HG03280 (cell line): Measurements from ENCODE around the gene SEZ6L.

Experiments used
- ATAC-seq: cut with Tn5 transposase; IDR thresholded peaks from one replicate; pipeline ENCODE4 v1.9.1; 2021; ENCODE audit warnings: mild to moderate bottlenecking, moderate library complexity; ENCODE audit not compliant: unreplicated experiment

The SEZ6L gene

GRCh38 chr22:26239581-26239980 is 70.3 kb downstream of the SEZ6L start:
- no peak for ATAC-seq

- ATAC-seq = no peak
Measured at GRCh38 chr22:26241361-26241760, 72.1 kb downstream of the SEZ6L start.

- ATAC-seq = no peak
Measured at GRCh38 chr22:26245001-26245400, 75.7 kb downstream of the SEZ6L start.

DNA sequence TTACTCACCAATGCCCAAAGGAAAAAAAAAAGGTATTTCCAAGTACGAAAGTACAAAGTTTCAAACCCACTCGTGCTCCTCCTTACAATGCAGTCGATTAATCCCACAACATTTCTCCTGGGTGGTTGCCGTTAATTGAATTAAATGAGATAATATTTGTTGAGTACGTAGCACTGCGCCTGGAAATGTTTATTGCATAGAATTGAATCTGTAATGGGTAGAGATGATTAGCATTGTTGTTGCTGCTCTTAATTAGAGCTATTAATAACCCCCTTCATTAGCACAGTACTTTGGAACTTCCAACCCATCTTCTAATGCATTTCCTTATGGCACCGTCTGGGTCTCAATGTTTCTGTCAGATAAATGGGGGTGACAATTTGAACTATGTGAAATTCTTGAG is 77.3 kb downstream of the SEZ6L start:
- no peak for ATAC-seq

GRCh38 chr22:26251869-26252268 is 82.6 kb downstream of the SEZ6L start:
- no peak for ATAC-seq

GRCh38 chr22:26259510-26259909 is 90.2 kb downstream of the SEZ6L start:
- ATAC-seq = no peak

DNA sequence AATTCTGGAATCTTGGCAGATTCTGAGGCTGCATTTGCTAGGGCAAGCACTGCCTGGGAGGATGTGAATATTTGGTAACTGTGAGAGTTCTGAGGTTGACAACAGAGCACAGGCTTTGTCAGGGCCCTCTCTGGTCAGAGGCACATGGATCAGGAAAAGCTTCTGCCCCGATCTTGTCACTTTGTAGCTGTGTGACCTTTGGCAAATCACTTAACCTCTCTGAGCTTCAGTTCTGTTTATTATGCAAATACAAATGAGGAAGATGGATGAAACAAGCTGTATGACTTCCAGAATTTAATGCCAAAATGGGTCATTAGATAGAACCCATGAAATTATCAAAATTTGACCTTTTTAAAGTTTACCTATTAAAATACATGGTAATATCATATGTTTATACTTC is 94.9 kb downstream of the SEZ6L start:
- ATAC-seq = no peak

GRCh38 chr22:26265281-26265680 is 96.0 kb downstream of the SEZ6L start:
- ATAC-seq = no peak

DNA sequence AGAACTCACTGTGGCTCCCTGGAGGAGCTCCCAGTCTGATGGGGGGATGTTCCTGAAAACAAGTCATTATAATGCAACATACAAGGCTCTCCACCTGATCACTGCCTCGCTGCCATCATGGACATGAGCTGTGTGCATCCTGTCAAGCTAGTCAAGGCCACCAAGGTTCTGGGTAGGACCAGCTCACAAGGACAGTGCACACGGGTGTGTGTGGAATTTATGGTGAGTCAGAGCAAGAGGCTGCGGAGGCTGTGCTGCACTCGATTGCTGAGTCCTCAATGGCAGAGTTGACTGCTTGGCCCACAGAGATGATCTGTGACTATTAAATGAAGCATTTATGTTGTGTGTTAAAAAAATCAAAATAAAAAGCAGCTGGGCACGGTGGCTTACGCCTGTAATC is 96.6 kb downstream of the SEZ6L start:
- ATAC-seq = no peak

DNA sequence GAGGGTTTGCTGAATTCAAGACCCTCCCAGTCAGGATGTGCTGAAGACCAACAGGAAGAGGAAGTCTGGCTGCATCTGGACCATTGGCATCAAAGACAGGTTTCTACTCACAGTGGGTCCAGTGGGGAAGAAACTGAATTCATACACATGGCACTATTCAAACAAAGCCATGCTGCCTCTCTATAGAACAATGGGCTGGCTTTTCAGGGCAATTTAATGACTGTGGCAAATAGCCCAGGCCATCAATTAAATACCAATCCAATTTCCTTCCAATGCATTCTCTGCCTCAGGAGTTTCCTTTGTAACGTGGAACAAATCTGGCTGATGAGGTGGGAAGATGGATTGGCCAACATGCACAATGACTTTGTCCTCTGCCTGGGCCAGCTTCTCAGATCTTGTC is 98.6 kb downstream of the SEZ6L start:
- no peak for ATAC-seq

DNA sequence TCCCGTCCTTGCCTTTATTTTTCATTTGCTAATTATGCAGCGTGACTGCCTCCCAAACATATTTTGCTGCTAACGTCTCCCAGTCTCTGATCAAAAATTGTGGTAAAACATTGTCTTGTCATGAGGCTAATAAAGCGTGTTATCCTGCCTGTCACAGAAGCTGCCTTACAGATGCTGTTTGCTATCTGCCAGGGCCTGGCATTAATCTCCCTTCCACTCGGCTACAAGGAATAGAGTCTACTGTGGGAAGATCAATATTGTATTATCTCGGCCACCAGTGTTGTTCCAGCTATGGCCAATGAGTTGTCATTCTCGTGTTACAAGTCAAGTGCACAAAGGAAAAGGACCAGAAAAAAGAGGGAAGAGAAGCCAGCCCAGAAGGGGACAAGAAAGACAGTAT is 100.3 kb downstream of the SEZ6L start:
- no peak for ATAC-seq

DNA sequence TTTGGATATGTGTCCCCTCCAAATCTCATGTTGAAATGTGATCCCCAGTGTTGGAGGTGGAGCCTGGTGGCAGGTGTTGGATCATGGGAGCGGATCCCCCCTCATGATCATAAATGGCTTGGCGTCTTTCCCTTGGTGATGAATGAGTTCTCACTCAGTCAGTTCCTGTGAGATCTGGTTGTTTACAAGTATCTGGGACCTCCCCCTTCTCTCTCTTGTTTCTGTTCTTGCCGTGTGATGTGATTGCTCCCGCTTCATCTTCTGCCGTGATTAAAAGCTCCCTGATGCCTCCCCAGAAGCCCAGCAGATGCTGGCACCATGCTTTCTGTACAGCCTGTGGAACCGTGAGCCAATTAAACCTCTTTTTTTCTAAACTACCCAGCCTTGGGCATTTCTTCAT is 102.2 kb downstream of the SEZ6L start:
- ATAC-seq = no peak

- ATAC-seq = no peak
Measured at GRCh38 chr22:26273011-26273675, 103.9 kb downstream of the SEZ6L start.

DNA sequence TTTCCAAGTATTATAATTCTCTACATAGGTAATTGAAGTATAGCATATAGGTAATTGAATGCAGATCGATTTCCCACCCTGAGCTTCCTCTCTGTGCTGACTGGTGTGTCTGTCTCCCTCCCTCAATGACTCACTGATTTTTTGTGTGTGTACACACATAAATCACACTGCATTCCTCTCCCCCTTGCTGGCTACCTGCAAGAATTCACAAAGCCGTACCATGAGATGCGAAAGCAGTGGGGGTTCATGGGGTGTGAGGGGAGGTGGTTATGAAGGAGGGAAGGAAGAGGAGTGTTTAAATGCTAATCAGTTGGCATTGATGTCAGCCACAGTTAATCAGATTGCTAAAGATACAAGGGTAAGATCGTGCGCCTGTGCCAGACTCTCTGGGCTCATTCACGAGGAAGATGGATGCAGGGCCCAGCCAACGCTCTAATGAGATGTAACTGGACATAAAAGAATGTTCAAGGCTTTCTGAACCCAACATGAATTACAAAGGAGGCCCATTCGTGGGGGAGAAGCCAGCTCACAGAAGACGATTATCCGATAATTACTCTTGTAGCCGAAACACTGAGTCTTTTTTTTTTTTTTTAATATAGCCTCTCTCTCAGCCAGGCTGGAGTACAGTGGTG is 107.4 kb downstream of the SEZ6L start:
- no peak for ATAC-seq

- no peak for ATAC-seq
Measured at GRCh38 chr22:26281941-26282340, 112.7 kb downstream of the SEZ6L start.

- ATAC-seq = no peak
Measured at GRCh38 chr22:26283330-26283729, 114.1 kb downstream of the SEZ6L start.

- no peak for ATAC-seq
Measured at GRCh38 chr22:26285632-26286031, 116.4 kb downstream of the SEZ6L start.

DNA sequence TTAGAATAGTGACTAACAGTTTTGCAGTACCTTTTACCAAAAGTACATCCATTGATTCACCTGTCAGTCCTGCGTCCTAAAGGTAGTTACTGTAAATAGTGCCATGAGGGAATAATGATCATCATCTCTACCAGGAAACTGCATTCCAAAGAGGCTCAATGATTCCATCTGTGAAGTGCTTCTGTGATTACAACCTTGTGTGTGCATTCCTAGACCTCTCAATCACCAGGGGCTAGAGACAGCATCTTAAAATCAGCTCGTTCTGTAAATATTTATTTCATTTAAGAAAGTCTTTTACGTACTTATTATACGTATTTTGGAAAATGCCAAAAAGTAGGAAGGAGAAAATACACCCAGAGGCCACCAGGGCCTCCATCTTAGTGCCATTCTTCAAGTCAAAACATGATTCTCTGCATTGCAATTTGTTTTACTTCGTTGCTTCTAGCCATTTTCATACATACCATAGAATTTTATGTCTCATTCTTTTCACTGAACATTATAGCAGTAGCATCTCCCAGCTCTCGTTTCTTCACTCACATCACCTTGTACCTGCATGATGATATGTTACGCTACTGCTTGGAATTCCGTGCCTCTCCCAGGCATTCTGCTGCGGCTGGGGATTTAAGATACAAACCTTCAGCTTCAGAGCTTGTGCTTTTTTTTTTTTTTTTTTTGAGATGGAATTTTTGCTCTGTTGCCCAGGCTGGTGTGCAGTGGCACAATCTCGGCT is 117.0 kb downstream of the SEZ6L start:
- ATAC-seq = no peak

- ATAC-seq = no peak
Measured at GRCh38 chr22:26287382-26288225, 118.3 kb downstream of the SEZ6L start.

DNA sequence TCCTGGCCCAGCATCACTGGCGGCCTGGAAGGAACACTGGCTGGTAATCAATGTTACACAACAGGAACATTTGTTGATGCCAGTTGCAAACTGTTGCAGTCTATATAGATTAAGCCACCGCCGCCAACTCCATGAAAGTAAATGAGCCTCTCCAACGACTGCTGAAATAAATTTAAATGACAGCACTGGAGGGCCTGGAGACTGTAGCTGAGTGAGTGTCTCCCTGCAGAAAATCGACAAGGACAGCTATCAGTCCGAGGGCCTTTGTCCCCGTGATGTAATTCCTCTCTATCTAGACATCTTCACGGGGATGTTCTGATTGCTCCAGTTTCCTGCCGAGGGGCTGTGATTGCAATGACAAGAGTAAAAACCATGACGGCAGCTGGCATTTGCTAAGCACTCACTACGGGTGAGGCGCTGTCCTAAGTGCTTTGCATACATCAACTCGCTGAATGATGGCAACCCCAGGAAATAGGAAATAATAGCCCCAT is 120.4 kb downstream of the SEZ6L start:
- no peak for ATAC-seq
